GM18508 (cell line): Measurements from ENCODE around the gene CYB561D1.
A peak's percentile ranks its signal among the peaks of the same experiment; 100 is the strongest.

Source experiments
- ATAC-seq: cut with Tn5 transposase; IDR thresholded peaks from one replicate; pipeline ENCODE4 v1.9.1; 2021; ENCODE audit warnings: moderate number of reproducible peaks; ENCODE audit not compliant: insufficient read depth, unreplicated experiment

The CYB561D1 gene

DNA sequence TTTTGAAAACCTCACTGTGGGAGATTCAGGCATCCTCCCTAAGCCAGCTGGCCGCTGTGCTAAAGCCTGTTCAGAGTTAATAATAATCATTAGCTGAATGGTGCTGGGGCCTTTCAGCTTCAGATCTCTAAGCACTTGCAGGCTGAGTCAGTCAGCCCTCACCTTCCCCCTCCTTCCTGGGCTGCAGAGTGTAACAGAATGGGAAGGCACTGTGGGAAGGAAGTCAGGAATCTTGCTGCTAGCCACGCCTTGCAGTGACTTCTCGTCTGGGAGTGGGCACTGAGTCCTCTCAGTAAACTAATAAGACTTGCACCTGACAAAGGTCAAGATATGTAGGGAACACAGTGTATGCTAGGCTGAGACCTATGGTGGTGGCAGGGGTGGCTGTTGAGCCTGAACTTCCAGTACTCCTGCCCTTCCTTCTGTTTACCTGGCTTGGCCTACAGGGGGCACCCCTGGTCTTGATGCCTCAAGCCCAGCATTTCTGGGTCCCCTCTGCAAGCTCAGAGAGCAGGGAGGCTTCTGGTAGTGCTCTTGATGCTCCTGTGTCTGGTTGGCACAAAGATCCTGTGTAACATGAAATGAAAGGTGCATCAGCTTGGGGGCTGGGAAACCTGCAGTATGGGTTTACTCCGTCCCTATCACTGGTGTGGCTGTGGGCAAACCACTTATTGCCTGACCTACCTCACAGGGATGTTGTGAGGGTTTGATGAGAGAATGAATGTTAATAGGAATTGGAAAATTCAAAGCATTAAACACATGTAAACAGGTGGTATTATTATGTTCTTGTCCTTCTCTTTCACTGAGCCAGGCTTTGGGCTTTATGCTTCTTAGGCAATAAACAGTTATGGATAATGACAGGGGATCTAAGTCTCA lies 6.0 kb downstream of the CYB561D1 start:
- ATAC-seq, result no peak

DNA sequence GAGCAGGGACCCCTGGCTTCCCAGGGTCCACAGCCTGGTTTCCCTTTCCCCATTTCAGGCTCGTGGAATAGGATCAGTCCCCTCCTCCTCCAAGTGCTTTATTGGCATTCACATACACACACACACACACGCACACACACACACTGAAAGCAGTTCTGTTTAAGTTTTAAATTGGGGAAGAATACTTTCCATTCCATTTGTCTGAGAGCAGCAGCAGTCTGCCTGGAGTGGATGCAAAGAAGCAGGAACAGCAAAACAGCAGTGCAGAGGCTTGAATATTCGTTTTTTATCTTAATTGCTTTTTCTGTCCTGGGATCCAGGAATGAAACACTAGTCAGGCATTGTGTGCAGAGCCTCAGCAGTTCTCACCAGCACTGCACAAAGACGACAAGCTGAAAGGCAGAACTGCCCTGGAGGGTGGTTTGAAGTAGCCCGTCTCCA lies 7.1 kb downstream of the CYB561D1 start:
- no peak for ATAC-seq

GRCh38 chr1:109501644-109502363 lies 7.9 kb downstream of the CYB561D1 start:
- ATAC-seq, result no peak

DNA sequence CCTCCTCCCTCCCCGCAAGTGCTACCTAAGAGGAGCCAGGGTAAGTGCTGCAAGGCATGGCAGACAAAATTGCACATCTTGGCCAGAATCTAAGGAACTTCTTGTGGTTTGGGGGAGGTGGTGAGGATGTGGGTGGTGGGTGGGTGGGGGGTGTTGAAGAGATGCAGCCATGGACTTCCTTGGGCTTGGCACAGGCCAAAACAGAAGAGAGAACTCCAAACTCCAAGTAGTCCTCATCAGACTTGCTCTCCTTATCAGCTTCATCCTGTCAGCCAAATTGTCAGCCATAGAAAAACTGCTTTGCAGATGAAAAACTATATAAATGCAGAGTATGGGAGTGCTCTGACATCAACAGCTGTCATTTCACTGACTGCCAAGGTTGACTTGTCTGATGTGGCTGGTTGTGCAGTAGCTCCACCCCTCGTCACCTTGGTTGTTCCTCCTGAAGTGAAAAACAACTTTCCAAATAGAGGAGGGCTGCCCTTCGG lies 8.5 kb downstream of the CYB561D1 start:
- ATAC-seq, result no peak

GRCh38 chr1:109503935-109504334 lies 10.0 kb downstream of the CYB561D1 start:
- no peak for ATAC-seq

- ATAC-seq, result no peak
Observed at GRCh38 chr1:109504974-109505373, 11.1 kb downstream of the CYB561D1 start.

- ATAC-seq, result no peak
Observed at GRCh38 chr1:109508001-109508872, 14.3 kb downstream of the CYB561D1 start.

- ATAC-seq, result no peak
Observed at GRCh38 chr1:109508873-109509175, 14.9 kb downstream of the CYB561D1 start.

GRCh38 chr1:109509176-109510134 lies 15.6 kb downstream of the CYB561D1 start, which contains the start of gene AMIGO1:
AMIGO1 (minus strand) TSS chr1:109509727; CDS start chr1:109508912, 815 bp downstream.
- no peak for ATAC-seq

DNA sequence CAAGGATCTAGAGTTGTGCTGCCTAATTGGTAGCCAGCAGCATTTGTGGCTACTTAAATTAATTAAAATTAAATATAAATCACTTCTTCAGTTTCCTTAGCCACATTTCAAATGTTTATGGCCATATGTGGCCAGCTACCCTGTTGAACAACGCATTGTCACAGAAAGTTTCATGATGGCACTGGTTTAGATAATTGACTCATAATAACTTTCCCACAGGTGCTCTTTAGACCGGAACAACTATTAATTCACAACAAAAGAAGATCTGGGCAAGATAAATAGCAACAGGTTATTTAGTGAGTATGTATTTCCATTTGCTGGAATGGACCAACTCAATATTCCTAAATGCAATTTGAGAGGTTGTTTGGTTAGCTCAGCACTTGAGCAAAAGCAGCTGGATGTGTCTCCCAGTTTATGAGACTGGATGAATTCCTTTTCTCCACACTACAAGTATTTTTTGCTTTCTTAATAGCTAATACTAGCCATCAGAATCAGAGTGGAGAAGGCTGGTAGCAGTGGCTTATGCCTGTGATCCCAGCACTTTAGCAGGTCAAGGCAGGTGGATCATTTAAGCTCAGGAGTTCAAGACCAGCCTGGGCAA lies 19.3 kb downstream of the CYB561D1 start:
- ATAC-seq, result no peak

- ATAC-seq, result no peak
Observed at GRCh38 chr1:109514846-109515245, 21.0 kb downstream of the CYB561D1 start.

GRCh38 chr1:109516872-109517271 lies 23.0 kb downstream of the CYB561D1 start:
- ATAC-seq, result no peak

GRCh38 chr1:109517337-109517736 lies 23.4 kb downstream of the CYB561D1 start:
- ATAC-seq, result no peak

GRCh38 chr1:109521002-109521951 lies 27.4 kb downstream of the CYB561D1 start:
- ATAC-seq, result no peak

DNA sequence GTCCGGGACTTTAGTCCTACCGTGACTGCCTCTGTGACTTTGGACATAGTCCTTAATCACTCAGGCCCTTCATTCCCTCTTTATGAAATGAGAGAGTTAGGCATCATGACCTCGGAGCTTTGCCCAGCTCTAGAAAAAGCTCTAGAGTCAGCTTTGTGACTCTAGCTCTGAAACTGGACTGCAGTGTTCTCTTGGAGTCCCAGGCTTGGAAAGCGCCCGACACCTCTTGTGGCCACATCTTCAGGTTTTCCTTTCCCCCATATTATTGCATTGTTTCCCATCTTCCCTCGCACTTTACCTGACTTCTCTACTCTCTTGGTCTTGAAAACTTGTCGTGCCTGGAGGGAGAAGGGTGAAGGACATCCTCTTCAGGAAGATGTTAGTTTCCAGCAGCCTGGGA lies 28.1 kb downstream of the CYB561D1 start:
- no peak for ATAC-seq

GRCh38 chr1:109523706-109524105 lies 29.8 kb downstream of the CYB561D1 start:
- no peak for ATAC-seq

DNA sequence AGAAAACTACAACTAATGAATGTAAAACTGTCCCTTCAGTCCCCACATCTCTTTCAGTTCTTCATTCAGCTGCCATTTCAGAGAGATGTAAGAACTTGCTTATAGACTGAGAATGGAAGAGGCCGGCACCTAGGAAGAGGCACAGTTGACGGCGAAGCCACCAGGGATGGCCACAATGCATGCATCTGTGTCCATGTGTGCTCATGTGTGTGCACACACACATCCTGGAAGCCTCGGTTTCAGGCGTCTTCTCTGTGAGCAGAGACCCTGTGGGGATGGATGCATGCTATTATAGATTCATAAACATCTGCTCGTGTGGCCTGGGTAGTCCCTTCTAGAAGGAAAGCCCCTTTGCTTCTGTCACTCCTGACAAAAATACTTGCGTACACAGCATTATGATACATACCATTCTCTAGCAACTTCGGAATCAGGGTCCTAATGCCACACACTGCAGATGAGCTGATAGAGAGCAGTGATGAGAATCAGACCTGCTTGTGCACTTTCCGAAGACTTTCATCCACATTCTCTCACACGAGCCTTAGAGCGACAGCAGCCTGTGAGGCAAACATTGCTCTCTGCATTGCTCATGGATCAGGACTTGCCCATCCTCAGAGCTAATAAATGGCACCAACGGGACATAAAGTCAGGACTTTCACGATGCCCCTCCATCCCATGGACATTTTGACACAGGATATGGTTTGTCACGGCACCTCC lies 33.4 kb downstream of the CYB561D1 start:
- peak; percentile 69 for ATAC-seq
